Heart left ventricle (tissue), 13 donors: ENCODE data around the gene IFT27.

Source experiments
- CTCF ChIP-seq, 12 donors: fragments of 200-600 bp; sonication (generic) in 4 of 12; IDR thresholded peaks; one replicate each; pipeline versions ENCODE4 v1.5.0 to v1.8.0; 2018 to 2022; ENCODE audit warnings: antibody characterized with exemption in 12 of 12, mild to moderate bottlenecking in 5 of 12
- POLR2A ChIP-seq, 2 donors: fragments of 450-650 bp; IDR thresholded peaks; one replicate each; pipeline ENCODE4 v1.6.1; 2017; ENCODE audit warnings: antibody characterized with exemption in 2 of 2, mild to moderate bottlenecking in 2 of 2, moderate library complexity in 2 of 2
- donor health status: ischemic (EF 13 %, LVEDD 7.1; RV severe dilation, severe dysfunction).
- donor health status: DM: no; HTN: yes; CAD: no.
- donor health status: DM: no; HTN: no; CAD: no.
- donor health status: ischemic (EF 25% LVEDD 6.9; RV normal size, moderate dysfunction).
- donor health status: ischemic (EF 25% LVEDD 5.7; RV mildly dilated, moderate dysfunction).
- donor health status: ischemic (EF 35%, LVEDD 5.7; RV mildly dilated, moderate dysfunction).
- donor health status: nonischemic (EF 11% LVEDD 7.7; RV severe dilation, severe dysfunction).
- donor health status: DM: yes; HTN: yes; CAD: no.
- donor health status: PGD.
- donor health status: ischemic (EF 29% LVEDD 5.4; RV normal size, mild dysfunction).
- donor health status: nonischemic (EF 23%, LVEDD 6.1; RV moderate dilation, normal function).

DNA sequence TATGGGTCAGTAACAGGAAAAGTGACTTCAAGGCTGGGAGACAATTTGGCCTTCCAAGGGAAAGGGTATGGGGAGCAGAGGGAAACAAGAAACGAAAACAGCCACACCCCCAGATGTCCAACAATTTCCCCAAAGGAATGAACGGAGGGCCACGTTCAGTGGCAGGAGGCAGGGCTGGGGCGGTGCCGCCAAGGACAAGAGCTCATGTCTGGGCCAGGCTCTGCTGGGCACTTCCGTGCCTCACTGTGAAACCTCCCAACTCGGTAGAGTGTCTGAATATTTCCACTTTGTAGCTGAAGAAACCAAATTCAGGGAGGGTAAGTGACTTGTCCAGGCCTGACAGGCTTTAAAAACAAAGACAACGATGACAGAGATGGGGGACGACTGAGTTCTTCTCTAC, 11.9 kb downstream of the IFT27 start:
- TF ChIP-seq CTCF (IDR thresholded peaks at IDR 0.05): no peak
- no peak for TF ChIP-seq POLR2A (IDR thresholded peaks at IDR 0.05)
